GM21381 (cell line): Measurements from ENCODE around the gene STUB1.
A peak's percentile ranks its signal among the peaks of the same experiment; 100 is the strongest.

ENCODE experiments used
- ATAC-seq: cut with Tn5 transposase; IDR thresholded peaks from one replicate; pipeline ENCODE4 v1.9.1; 2021; ENCODE audit warnings: mild to moderate bottlenecking, moderate library complexity; ENCODE audit not compliant: unreplicated experiment

STUB1 gene

GRCh38 chr16:662597-662996, 17.6 kb upstream of the STUB1 start:
- no peak for ATAC-seq

DNA sequence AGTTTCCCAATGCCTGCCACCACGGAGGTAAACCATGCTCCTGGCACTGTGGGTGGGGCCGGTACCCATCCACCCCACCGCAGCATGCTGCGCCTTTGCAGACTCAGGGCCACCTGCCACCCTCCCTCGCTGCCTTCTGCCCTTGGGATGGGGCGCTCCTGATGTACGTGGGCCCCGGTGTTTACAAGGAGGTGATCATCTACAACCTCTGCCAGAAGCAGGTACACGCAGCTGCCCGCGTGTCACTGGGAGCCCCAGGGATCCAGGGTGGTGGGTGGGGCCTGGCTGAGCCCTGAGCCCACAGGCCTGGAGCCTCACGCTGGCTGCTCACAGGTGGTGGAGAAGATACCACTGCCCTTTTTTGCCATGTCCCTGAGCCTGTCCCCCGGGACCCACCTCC, 13.6 kb upstream of the STUB1 start:
- ATAC-seq: no peak

DNA sequence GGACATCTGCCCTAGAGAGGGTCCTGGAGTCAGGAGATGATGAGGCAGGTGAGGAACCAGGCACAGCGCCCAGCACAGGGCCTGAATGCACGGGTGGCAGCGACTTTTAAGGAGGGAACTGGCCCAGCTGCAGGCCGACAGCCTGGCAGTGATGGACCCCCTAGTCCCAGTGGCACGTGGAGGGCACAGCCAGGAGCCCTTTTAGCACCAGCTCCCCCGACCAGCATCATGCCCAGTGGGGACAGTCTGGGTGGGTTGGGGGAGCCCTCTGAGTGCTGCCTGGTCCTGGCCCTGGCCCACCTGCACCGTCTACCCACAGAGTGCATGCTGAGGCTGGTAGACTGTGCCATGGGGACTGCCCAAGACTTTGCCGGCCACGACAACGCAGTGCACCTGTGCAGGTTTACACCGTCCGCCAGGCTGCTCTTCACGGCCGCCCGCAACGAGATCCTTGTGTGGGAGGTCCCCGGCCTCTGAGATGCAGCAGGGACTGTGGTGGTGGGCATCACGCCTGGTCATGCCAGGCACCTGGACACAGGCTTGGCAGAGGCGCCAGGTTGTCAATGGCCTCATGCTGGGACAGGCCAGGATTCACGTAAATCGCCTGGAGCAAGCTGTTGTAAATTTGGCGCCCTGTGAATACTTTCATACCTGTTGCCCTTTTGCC, 13.0 kb upstream of the STUB1 start:
- no peak for ATAC-seq

- ATAC-seq: peak; percentile 83
Observed at GRCh38 chr16:667780-668518, 12.3 kb upstream of the STUB1 start, which contains the start of gene RHOT2. Gene RHOT2, plus strand, starts transcription at chr16:668132. Its CDS starts 68 bp downstream, at chr16:668200.

DNA sequence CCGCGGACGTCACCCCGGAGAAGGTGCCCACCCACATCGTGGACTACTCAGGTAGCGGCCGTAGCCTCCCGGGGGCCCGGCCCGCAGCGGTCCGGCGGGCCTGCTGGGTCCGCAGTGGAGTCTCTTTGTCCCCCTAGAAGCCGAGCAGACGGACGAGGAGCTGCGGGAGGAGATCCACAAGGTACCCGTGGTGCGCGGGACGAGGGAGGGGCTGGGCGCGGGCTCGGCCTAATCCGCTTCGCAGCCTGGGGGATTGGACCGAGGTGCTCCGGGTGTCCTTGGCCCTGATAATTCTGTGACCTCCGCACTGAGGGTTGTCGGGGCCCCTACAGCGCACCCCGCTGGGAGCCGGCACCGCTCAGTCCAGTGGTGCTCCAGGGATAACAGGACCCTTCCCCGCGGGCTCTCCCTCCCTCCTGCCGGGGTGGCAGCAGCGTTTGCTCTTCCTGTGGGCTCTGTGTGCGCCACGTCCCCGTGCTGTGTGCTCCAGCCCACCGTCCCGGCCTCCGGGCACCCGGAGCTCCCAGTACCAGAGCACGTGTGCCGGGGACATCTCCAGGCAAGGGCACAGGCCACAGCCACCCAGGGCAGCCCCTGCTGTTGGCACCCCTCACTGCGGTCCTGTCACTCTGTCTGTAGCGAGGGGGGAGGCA, 11.6 kb upstream of the STUB1 start:
- no peak for ATAC-seq

DNA sequence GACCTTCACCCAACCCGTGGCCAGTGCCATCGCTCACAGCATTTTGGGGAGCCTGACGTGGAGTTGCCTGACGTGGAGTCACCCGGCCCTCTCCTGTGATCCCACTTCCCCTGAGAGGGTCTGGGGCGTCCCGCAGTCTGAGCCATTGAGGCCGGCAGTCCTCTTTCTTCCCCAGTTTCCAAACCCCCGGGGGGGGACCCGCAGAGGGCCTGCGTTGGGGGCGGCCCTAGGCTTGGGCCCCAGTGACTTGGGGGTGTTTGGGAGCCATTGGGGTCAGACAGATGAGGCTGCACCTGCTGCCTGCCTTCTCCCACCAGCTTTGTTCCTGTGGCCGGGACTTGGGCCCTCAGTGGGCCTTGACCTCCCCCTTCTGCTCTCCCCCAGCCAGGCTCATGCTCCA, 10.5 kb upstream of the STUB1 start:
- no peak for ATAC-seq

- ATAC-seq: no peak
Observed at GRCh38 chr16:670485-671352, 9.5 kb upstream of the STUB1 start.

- ATAC-seq: no peak
Observed at GRCh38 chr16:671353-672131, 8.7 kb upstream of the STUB1 start.

- no peak for ATAC-seq
Observed at GRCh38 chr16:672371-672770, 7.8 kb upstream of the STUB1 start.

- no peak for ATAC-seq
Observed at GRCh38 chr16:672851-673250, 7.4 kb upstream of the STUB1 start.

- ATAC-seq: no peak
Observed at GRCh38 chr16:673399-673991, 6.7 kb upstream of the STUB1 start.

GRCh38 chr16:674214-674881, 5.9 kb upstream of the STUB1 start:
- ATAC-seq: no peak

- ATAC-seq: no peak
Observed at GRCh38 chr16:674968-675883, 5.0 kb upstream of the STUB1 start, which contains the start of gene RHBDL1. Gene RHBDL1, plus strand, starts transcription at chr16:675671. Its CDS starts 120 bp downstream, at chr16:675791.

DNA sequence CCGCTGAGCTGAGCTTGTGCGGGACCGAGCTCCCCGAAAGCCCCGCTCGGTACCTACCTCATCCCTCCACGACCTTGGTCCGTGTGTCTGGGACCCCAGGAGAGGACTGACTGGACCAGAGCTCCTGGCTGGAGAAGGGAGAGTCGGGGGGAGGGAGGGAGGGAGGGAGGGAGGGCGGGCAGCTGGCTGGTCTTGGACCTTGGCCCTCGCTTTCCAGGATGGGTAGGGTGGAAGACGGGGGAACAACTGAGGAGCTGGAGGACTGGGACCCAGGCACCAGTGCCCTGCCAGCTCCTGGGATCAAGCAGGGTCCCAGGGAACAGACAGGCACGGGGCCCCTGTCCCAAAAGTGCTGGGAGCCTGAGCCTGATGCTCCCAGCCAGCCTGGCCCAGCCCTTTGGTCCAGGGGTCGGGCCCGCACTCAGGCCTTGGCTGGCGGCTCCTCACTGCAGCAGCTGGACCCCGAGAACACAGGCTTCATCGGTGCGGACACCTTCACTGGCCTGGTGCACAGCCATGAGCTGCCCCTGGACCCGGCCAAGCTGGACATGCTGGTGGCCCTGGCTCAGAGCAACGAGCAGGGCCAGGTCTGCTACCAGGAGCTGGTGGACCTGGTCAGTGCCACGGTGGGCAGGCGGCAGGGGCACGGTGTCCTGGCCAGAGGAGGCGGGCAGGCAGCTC, 4.2 kb upstream of the STUB1 start:
- no peak for ATAC-seq

DNA sequence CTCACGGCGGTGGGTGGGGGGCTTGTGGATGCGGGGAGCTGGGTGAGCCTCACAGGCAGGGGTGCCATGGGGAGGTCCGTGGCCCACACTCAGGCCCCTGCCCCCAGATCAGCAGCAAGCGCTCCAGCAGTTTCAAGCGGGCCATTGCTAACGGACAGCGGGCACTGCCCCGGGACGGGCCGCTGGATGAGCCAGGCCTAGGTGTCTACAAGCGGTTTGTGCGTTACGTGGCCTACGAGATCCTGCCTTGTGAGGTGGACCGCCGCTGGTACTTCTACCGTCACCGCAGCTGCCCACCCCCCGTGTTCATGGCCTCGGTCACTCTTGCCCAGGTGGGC, 3.7 kb upstream of the STUB1 start:
- no peak for ATAC-seq

- ATAC-seq: no peak
Observed at GRCh38 chr16:676913-677312, 3.3 kb upstream of the STUB1 start.

GRCh38 chr16:677316-678190, 2.7 kb upstream of the STUB1 start:
- ATAC-seq: no peak
